Thyroid gland (tissue), 4 donors: ENCODE data around the gene ZC3H12C. TPM values are rescaled to one million over a fixed set of nuclear protein-coding genes. Genes with fewer than 3 reads are reported as not detected.

Experiments used
- DNase-seq, 2 donors: peaks; one replicate each; pipeline ENCODE4 v3.0.0-alpha.2; 2019
- H3K27ac ChIP-seq, 3 donors: fragments of 200-600 bp; sonication (generic); 1 replicate in 2 of 3; 2 replicates in 1 of 3; pipeline ENCODE4 v1.5.1; 2016 to 2019; ENCODE audit warnings: mild to moderate bottlenecking in 1 of 3, moderate library complexity in 1 of 3
- H3K27me3 ChIP-seq: fragments of 200-600 bp; sonication (generic); one replicate; pipeline ENCODE4 v1.5.1; 2019
- H3K36me3 ChIP-seq, 2 donors: fragments of 200-600 bp; sonication (generic); one replicate each; pipeline ENCODE4 v1.5.1; 2016 to 2019
- H3K4me1 ChIP-seq, 2 donors: fragments of 200-600 bp; sonication (generic); one replicate each; pipeline ENCODE4 v1.5.1; 2017 to 2019
- H3K4me3 ChIP-seq, 3 donors: fragments of 200-600 bp; sonication (generic); replicated peaks in 1 of 3; 1 replicate in 2 of 3; 2 replicates in 1 of 3; pipeline ENCODE4 v1.5.1; 2016; ENCODE audit warnings: mild to moderate bottlenecking in 1 of 3
- H3K9me3 ChIP-seq: fragments of 200-600 bp; sonication (generic); one replicate; pipeline ENCODE4 v1.5.1; 2017
- CTCF ChIP-seq, 6 experiments: fragments of 200-600 bp in 3 of 6; fragments of 450-650 bp in 3 of 6; sonication (generic) in 3 of 6; IDR thresholded peaks; one replicate each; pipeline ENCODE4 v1.5.1; 2016 to 2019; ENCODE audit warnings: antibody characterized with exemption in 6 of 6, mild to moderate bottlenecking in 2 of 6, inconsistent platforms in 1 of 6, moderate library complexity in 1 of 6
- POLR2A ChIP-seq, 2 donors: fragments of 450-650 bp; IDR thresholded peaks; one replicate each; pipeline ENCODE4 v1.6.1; 2017; ENCODE audit warnings: antibody characterized with exemption in 2 of 2, mild to moderate bottlenecking in 2 of 2, moderate library complexity in 1 of 2
- WGBS, 2 donors: methylation state at CpG; one replicate each; pipeline ENCODE4 v1.1.5; 2017; 5-methylcytosine and 5-hydroxymethylcytosine counted together
- intact Hi-C: fragments of 100-400 bp; cut with DNase I; formaldehyde crosslinking; loops from one replicate; pipeline ENCODE4 v1.15.1; 2023
- total RNA-seq, 4 donors: library from RNA; depleted of rRNA; stranded (reverse); fragments of >200 nt; gene quantifications; one replicate each; pipeline ENCODE4 v1.2.3, GENCODE V29; 2016

The ZC3H12C gene
- 10 to 100 TPM; 20.9 to 49.7 (median 30.6) TPM for total RNA-seq

- Histone ChIP-seq H3K36me3 (no peaks in the 10 kb centered on the region), H3K9me3 (no peaks in the 10 kb centered on the region), H3K4me3 (peak within 1 kb of the TSS; percentile 15 to 69 (median 45)), H3K4me1 (peaks cover 29 to 35% of the 10 kb centered on the region in 2 donors), H3K27ac (peak within 1 kb of the TSS; percentile 97 to 98 (median 98)), H3K27me3 (no peaks in the 10 kb centered on the region)
- DNase-seq, result peak; percentile 93 to 94
- TF ChIP-seq CTCF (IDR thresholded peaks at IDR 0.05), result peak in 4 of 6 experiments; percentile 12 to 67 (median 58)
- TF ChIP-seq POLR2A (IDR thresholded peaks at IDR 0.05), result peak in 1 of 2 donors; percentile 76
- 1 to 2% methylated on average over 27 to 47 of the region's 110 CpGs for WGBS, 2 donors
- intact Hi-C loops, result no loop called here
These were observed at the start of gene ZC3H12C for GRCh38 chr11:110092515-110093406. Gene ZC3H12C, plus strand, starts transcription at chr11:110093392. Its CDS starts 20 bp downstream, at chr11:110093412.

- Histone ChIP-seq H3K4me3 (no peak overlapping the region), H3K36me3 (no peaks in the 10 kb centered on the region), H3K9me3 (no peaks in the 10 kb centered on the region), H3K27me3 (no peaks in the 10 kb centered on the region), H3K4me1 (no peaks in the 10 kb centered on the region), H3K27ac (no peak overlapping the region)
- WGBS, 2 donors, result 86 to 91% methylated on average over 9 of the region's 9 CpGs
- no peak for DNase-seq
- TF ChIP-seq POLR2A (IDR thresholded peaks at IDR 0.05) (no peak), CTCF (IDR thresholded peaks at IDR 0.05) (no peak)
- intact Hi-C loops, result no loop called here
These were observed 48.8 kb upstream of the ZC3H12C start for GRCh38 chr11:110044226-110044968.

- Histone ChIP-seq H3K36me3 (no peaks in the 10 kb centered on the region), H3K4me3 (no peak overlapping the region), H3K27ac (no peak overlapping the region), H3K4me1 (no peaks in the 10 kb centered on the region), H3K9me3 (no peaks in the 10 kb centered on the region), H3K27me3 (no peaks in the 10 kb centered on the region)
- TF ChIP-seq CTCF (IDR thresholded peaks at IDR 0.05) (no peak), POLR2A (IDR thresholded peaks at IDR 0.05) (no peak)
- 75 to 82% methylated on average over 2 of the region's 2 CpGs for WGBS, 2 donors
- DNase-seq, result no peak
- intact Hi-C loops, result no loop called here
These were observed 46.3 kb upstream of the ZC3H12C start for GRCh38 chr11:110046775-110047380.

- no peak overlapping the region for H3K27ac ChIP-seq
- H3K9me3 ChIP-seq, result no peaks in the 10 kb centered on the region
- H3K4me1 ChIP-seq, result no peaks in the 10 kb centered on the region
- no peaks in the 10 kb centered on the region for H3K36me3 ChIP-seq
- no peak for TF ChIP-seq CTCF (IDR thresholded peaks at IDR 0.05)
- TF ChIP-seq POLR2A (IDR thresholded peaks at IDR 0.05), result no peak
- no peaks in the 10 kb centered on the region for H3K27me3 ChIP-seq
- intact Hi-C loops, result no loop called here
- WGBS, 2 donors, result 95% methylated on average over 23 to 26 of the region's 33 CpGs
- DNase-seq, result no peak
- H3K4me3 ChIP-seq, result no peak overlapping the region
These were observed 43.5 kb upstream of the ZC3H12C start for GRCh38 chr11:110049501-110050200.
